ENCODE results near the gene NFIL3. TPM values are rescaled to one million over a fixed set of nuclear protein-coding genes. Genes with fewer than 3 reads are reported as not detected.

NFIL3 gene
- total and polyA plus RNA-seq, 2 of the 4 experiments (the other 2 are of a cell fraction) = 27.6 to 27.7 TPM

- H2AK9ac ChIP-seq (replicated peaks; ENCODE audit: low read depth, low read length, poor library complexity) = no peak overlapping the region
- no peaks in the 10 kb centered on the region for H3K27me3 ChIP-seq (ENCODE audit: control insufficient read depth, insufficient read depth, low read length)
- ChIA-PET CTCF (no interaction called here), POLR2A (ENCODE audit: unreplicated experiment) (no interaction called here)
- peaks cover 32% of the 10 kb centered on the region for H3K36me3 ChIP-seq (ENCODE audit: control insufficient read depth, insufficient read depth, low read length)
- intact Hi-C loops (cut with micrococcal nuclease) (no loop called here), dilution Hi-C loops (cut with HindIII; ENCODE audit: low sequenced_read_pairs, unreplicated experiment) (no loop called here), in situ Hi-C loops (cut with MboI; ENCODE audit: low sequenced_read_pairs) (no loop called here)
- no peak overlapping the region for H2BK15ac ChIP-seq (ENCODE audit: low read depth, low read length)
- DNase-seq (peak; percentile 74), ATAC-seq (ENCODE audit: low read depth) (peak; percentile 70)
- no peak overlapping the region for H2BK20ac ChIP-seq (ENCODE audit: low read depth, low read length)
- H3K4me1 ChIP-seq (ENCODE audit: control insufficient read depth, insufficient read depth, low read length) = peaks cover 9% of the 10 kb centered on the region
- no TSS peak for BruUV-seq (replicated peaks)
- no peak overlapping the region for H4K5ac ChIP-seq (ENCODE audit: low read depth, low read length)
- H3K9ac ChIP-seq (ENCODE audit: low read depth, low read length) = no peak overlapping the region
- no peak overlapping the region for H3K27ac ChIP-seq (ENCODE audit: insufficient read depth, low read length)
- no peak overlapping the region for H3K4me2 ChIP-seq (ENCODE audit: low read depth, low read length)
- no peak overlapping the region for H4K8ac ChIP-seq (ENCODE audit: low read depth in 2 of 2, low read length in 2 of 2)
- H3K4me3 ChIP-seq (ENCODE audit: insufficient read depth, low read depth, low read length) = no peak overlapping the region
- TF ChIP-seq FOS (IDR thresholded peaks at IDR 0.05; ENCODE audit: low read depth, low read length) (peak; percentile 45), POLR2A (IDR thresholded peaks at IDR 0.05; ENCODE audit: low read depth, low read length) (no peak), NFE2L2 (IDR thresholded peaks at IDR 0.05; ENCODE audit: low read depth, low read length) (no peak), SMC3 (IDR thresholded peaks at IDR 0.05; ENCODE audit: low read depth, low read length) (no peak), USF2 (IDR thresholded peaks at IDR 0.05; ENCODE audit: low read depth, low read length) (no peak), MAZ (IDR thresholded peaks at IDR 0.05; ENCODE audit: borderline replicate concordance, low read depth, low read length) (no peak), RFX5 (IDR thresholded peaks at IDR 0.05; ENCODE audit: low read depth, low read length) (no peak), CTCF (conservative IDR thresholded peaks at IDR 0.05; ENCODE audit: low read depth, low read length) (no peak)
- peak overlapping the region; percentile 10 for H2BK5ac ChIP-seq (ENCODE audit: low read depth, low read length, poor library complexity, severe bottlenecking)
- no peak overlapping the region for H2AK5ac ChIP-seq (ENCODE audit: low read depth, low read length)
- peaks cover 38% of the 10 kb centered on the region for H4K20me1 ChIP-seq (ENCODE audit: insufficient read depth, low read length)
- H3K18ac ChIP-seq (ENCODE audit: low read depth, low read length) = no peak overlapping the region
- no peaks in the 10 kb centered on the region for H3K9me3 ChIP-seq (ENCODE audit: control insufficient read depth, insufficient read depth, low read length)
- no peak overlapping the region for H4K91ac ChIP-seq (ENCODE audit: insufficient read depth, low read depth, low read length)
- no peak overlapping the region for H3K14ac ChIP-seq (replicated peaks; ENCODE audit: low read depth, low read length)
- peaks cover 34 to 67% of the 10 kb centered on the region in 2 experiments for H3K79me1 ChIP-seq (ENCODE audit: low read depth in 1 of 2, low read length in 2 of 2)
- H2AFZ ChIP-seq (replicated peaks; ENCODE audit: low read length, poor library complexity) = no peak overlapping the region
- no peak overlapping the region for H3K23ac ChIP-seq (ENCODE audit: low read depth, low read length)
- H3K9me1 ChIP-seq (ENCODE audit: insufficient read depth, low read length) = peaks cover 15% of the 10 kb centered on the region
- H3K56ac ChIP-seq (ENCODE audit: extremely low read depth, insufficient read depth, low read length) = no peak overlapping the region
- no peak overlapping the region for H2BK120ac ChIP-seq (ENCODE audit: low read depth, low read length)
- no peak overlapping the region for H3K4ac ChIP-seq (ENCODE audit: low read depth, low read length)
- no CpG with 5 or more reads among the region's 1 CpG for WGBS, 2 experiments (ENCODE audit: extremely low coverage in 2 of 2, insufficient read length in 1 of 2)
These were observed 15.2 kb downstream of the NFIL3 start for GRCh38 chr9:91408475-91408874.
